ENCODE data around the gene ADGRE1. TPM values are rescaled to one million over a fixed set of nuclear protein-coding genes. Genes with fewer than 3 reads are reported as not detected.

Gene ADGRE1
- total and polyA plus RNA-seq, 5 experiments from 2014 or later = 0.35 to 2.8 (median 2.3) TPM

GRCh38 chr19:6925386-6925785 lies 38.0 kb downstream of the ADGRE1 start:
- peak overlapping the region in 1 of 10 donors; percentile 34 for H3K27ac Mint-ChIP-seq
- POLR2A ChIA-PET = no interaction called here

GRCh38 chr19:6925801-6926751 lies 38.7 kb downstream of the ADGRE1 start:
- H3K27me3 Mint-ChIP-seq = no peaks in the 10 kb centered on the region
- H3K4me3 Mint-ChIP-seq = peak overlapping the region in 5 of 10 donors; percentile 21 to 65 (median 49)

More at GRCh38 chr19:6925386-6925785, 38.0 kb downstream of the ADGRE1 start:
- ATAC-seq = no peak
- Mint-ChIP-seq H3K27me3 (no peaks in the 10 kb centered on the region), H3K4me1 (peaks cover 4 to 18% (median 11%) of the 10 kb centered on the region in 4 donors), H3K4me3 (no peak overlapping the region), H3K9me3 (peaks cover 0 to 21% (median 4%) of the 10 kb centered on the region in 9 donors), H3K36me3 (peaks cover 0 to 15% (median 10%) of the 10 kb centered on the region in 3 donors)
- no peak for DNase-seq

DNA sequence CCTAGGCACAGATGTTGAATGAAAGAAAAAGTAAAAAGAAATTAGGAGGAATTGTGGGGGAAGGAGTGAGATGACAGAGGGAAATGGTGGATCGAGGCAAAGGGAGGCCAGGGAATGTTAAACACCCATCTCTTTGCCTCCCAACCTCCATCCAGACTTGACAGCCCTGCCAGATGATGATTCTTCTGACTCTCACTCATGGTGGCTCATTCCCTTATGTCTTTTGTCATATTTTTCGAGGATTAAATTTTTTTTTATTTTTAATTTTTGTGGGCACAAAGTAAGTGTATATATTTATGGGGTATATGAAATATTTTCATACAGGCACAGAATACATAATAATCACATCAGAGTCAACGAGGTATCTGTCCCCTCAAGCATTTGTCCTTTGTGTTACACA lies 42.8 kb downstream of the ADGRE1 start:
- H3K4me1 Mint-ChIP-seq = peaks cover 4 to 18% (median 9%) of the 10 kb centered on the region in 4 donors
- H3K9me3 Mint-ChIP-seq = peaks cover 0 to 26% (median 8%) of the 10 kb centered on the region in 9 donors
- H3K27ac Mint-ChIP-seq = no peak overlapping the region
- no peaks in the 10 kb centered on the region for H3K27me3 Mint-ChIP-seq
- H3K4me3 Mint-ChIP-seq = no peak overlapping the region
- POLR2A ChIA-PET = no interaction called here
- DNase-seq = no peak
- peaks cover 0 to 20% (median 14%) of the 10 kb centered on the region in 3 donors for H3K36me3 Mint-ChIP-seq
- ATAC-seq = no peak

More at GRCh38 chr19:6925801-6926751, 38.7 kb downstream of the ADGRE1 start:
- POLR2A ChIA-PET = interaction anchor here (1.2 kb wide), 1 partner anchor 36 kb away, joined by 3 read pairs; no protein-coding TSS in a partner anchor
- Mint-ChIP-seq H3K4me1 (peaks cover 4 to 18% (median 11%) of the 10 kb centered on the region in 4 donors), H3K36me3 (peaks cover 0 to 17% (median 14%) of the 10 kb centered on the region in 3 donors), H3K27ac (peak overlapping the region in 8 of 10 donors; percentile 13 to 73 (median 60)), H3K9me3 (peaks cover 0 to 25% (median 8%) of the 10 kb centered on the region in 9 donors)
- peak in 1 of 2 donors; percentile 48 for ATAC-seq
- peak in 1 of 10 donors; percentile 15 for DNase-seq

GRCh38 chr19:6935069-6935468 lies 47.7 kb downstream of the ADGRE1 start:
- H3K4me1 Mint-ChIP-seq = no peaks in the 10 kb centered on the region
- no peak overlapping the region for H3K4me3 Mint-ChIP-seq
- no peak for DNase-seq
- no peaks in the 10 kb centered on the region for H3K27me3 Mint-ChIP-seq
- no peak for ATAC-seq
- H3K36me3 Mint-ChIP-seq = peaks cover 0 to 18% (median 7%) of the 10 kb centered on the region in 3 donors
- H3K9me3 Mint-ChIP-seq = peaks cover 0 to 13% (median 6%) of the 10 kb centered on the region in 9 donors
- POLR2A ChIA-PET = no interaction called here
- no peak overlapping the region for H3K27ac Mint-ChIP-seq

DNA sequence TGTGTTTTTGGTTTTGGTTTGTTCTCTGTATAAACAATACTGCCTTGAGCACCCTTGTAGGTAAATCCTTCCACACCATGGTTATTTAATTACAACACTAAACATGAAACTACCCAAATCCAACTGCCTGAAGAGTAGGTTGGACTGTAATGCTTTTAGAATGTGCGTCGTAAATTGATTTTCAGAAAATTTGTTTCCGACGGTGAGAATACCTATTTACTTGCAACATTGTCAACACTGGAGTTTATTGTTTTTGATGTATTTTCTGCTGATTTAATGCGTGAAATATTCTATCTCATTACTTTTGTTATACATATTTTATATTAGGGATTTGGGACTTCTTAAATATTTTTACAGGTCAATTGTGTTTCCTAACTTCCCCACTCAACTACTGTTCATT lies 48.2 kb downstream of the ADGRE1 start:
- Mint-ChIP-seq H3K4me1 (no peaks in the 10 kb centered on the region), H3K27ac (no peak overlapping the region), H3K4me3 (no peak overlapping the region), H3K9me3 (peaks cover 0 to 11% (median 7%) of the 10 kb centered on the region in 9 donors), H3K27me3 (no peaks in the 10 kb centered on the region), H3K36me3 (peaks cover 0 to 16% (median 7%) of the 10 kb centered on the region in 3 donors)
- ATAC-seq (no peak), DNase-seq (no peak)
- POLR2A ChIA-PET = interaction anchor here (0.6 kb wide), 1 partner anchor 432 kb away, joined by 3 read pairs; no protein-coding TSS in a partner anchor

GRCh38 chr19:6945733-6946132 lies 58.4 kb downstream of the ADGRE1 start:
- DNase-seq (no peak), ATAC-seq (no peak)
- H3K27me3 Mint-ChIP-seq = peaks cover 0 to 3% (median 0%) of the 10 kb centered on the region in 5 donors
- POLR2A ChIA-PET = no interaction called here
- no peaks in the 10 kb centered on the region for H3K36me3 Mint-ChIP-seq
- no peaks in the 10 kb centered on the region for H3K9me3 Mint-ChIP-seq
- H3K27ac Mint-ChIP-seq = peak overlapping the region in 1 of 10 donors; percentile 12
- H3K4me3 Mint-ChIP-seq = no peak overlapping the region
- H3K4me1 Mint-ChIP-seq = peaks cover 0 to 7% (median 6%) of the 10 kb centered on the region in 4 donors

DNA sequence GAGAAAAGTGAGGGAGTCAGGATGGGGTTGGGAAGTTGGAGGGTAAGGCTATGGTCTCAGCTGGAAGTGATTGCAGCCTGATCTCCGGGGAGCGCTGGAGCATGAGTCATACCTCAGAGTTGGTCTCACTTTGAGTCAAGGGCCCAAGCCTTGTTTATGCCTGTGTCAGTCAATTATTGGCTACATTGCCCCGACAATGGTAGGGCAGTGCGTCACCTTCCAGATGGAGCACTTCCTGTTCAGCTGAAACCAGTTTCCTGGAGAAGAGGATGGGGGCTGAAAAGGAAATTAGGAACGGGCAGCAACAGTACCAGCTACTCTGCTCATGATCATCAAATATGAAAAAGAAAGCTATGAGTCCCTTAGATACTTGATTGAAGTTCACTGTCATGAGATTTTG lies 60.4 kb downstream of the ADGRE1 start:
- Mint-ChIP-seq H3K27me3 (peaks cover 0 to 3% (median 0%) of the 10 kb centered on the region in 5 donors), H3K27ac (peak overlapping the region in 1 of 10 donors; percentile 25), H3K9me3 (no peaks in the 10 kb centered on the region), H3K4me3 (no peak overlapping the region), H3K36me3 (no peaks in the 10 kb centered on the region), H3K4me1 (peaks cover 0 to 7% (median 6%) of the 10 kb centered on the region in 4 donors)
- DNase-seq = no peak
- no peak for ATAC-seq
- POLR2A ChIA-PET = interaction anchor here (0.9 kb wide), 1 partner anchor 12 kb away, joined by 4 read pairs; no protein-coding TSS in a partner anchor

- no peak overlapping the region for H3K4me3 Mint-ChIP-seq
- no peak for ATAC-seq
- POLR2A ChIA-PET = interaction anchor here (1.1 kb wide), 1 partner anchor 8 kb away, joined by 3 read pairs; no protein-coding TSS in a partner anchor
These were observed 61.5 kb downstream of the ADGRE1 start for GRCh38 chr19:6948884-6949283.

DNA sequence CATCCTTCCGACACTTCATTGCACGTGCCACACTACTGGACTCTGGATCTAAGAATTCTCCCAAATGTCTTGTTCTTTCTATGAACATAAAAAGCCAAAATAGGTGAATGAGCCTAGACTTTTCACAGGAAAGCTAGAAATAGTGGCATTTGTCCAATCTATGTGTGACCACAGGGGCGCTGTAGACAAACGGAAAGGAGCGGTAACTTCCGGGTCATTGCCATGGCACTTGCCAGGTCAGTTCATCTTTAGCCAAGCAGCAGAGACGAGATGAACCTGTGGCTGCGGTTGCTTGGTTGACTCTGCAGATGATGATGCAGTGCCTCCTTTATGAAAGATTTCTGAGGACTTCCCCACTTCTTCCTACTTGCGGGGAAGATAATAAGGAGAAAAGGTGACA lies 65.6 kb downstream of the ADGRE1 start:
- Mint-ChIP-seq H3K4me3 (peak overlapping the region in 1 of 10 donors; percentile 42), H3K27me3 (peaks cover 0 to 9% (median 0%) of the 10 kb centered on the region in 5 donors), H3K27ac (peak overlapping the region in 3 of 10 donors; percentile 6 to 73 (median 9)), H3K4me1 (peaks cover 0 to 2% (median 0%) of the 10 kb centered on the region in 4 donors), H3K36me3 (no peaks in the 10 kb centered on the region), H3K9me3 (peaks cover 0 to 3% (median 0%) of the 10 kb centered on the region in 9 donors)
- POLR2A ChIA-PET = interaction anchor here (0.9 to 1.2 kb wide), 3 partner anchors 10 to 117 kb away, joined by 3 read pairs; partner anchors contain the start of gene ZNF557
- ATAC-seq (no peak), DNase-seq (peak in 1 of 10 donors; percentile 4)

More at GRCh38 chr19:6948884-6949283, 61.5 kb downstream of the ADGRE1 start:
- Mint-ChIP-seq H3K27ac (no peak overlapping the region), H3K4me1 (peaks cover 2 to 7% (median 5%) of the 10 kb centered on the region in 4 donors), H3K36me3 (no peaks in the 10 kb centered on the region), H3K9me3 (no peaks in the 10 kb centered on the region), H3K27me3 (peaks cover 0 to 6% (median 0%) of the 10 kb centered on the region in 5 donors)
- DNase-seq = no peak

DNA sequence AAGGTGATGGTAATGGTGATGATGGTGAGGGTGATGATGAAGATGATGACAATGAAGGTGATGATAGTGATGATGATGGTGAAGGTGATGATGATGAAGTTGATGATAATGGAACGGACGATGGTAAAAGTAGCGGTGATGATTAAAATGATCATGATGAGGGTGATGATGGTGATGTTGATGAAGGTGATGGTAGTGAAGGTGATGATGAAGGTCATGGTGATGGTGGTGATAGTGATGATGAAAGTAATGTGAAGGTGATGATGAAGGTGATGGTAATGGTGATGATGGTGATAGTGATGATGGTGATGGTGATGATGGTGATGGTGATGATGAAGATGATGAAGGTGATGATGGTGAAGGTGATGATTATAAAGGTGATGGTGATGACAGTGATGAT lies 67.7 kb downstream of the ADGRE1 start:
- Mint-ChIP-seq H3K9me3 (peaks cover 0 to 3% (median 0%) of the 10 kb centered on the region in 9 donors), H3K4me3 (no peak overlapping the region), H3K4me1 (peaks cover 0 to 2% (median 0%) of the 10 kb centered on the region in 4 donors), H3K27ac (no peak overlapping the region), H3K36me3 (no peaks in the 10 kb centered on the region), H3K27me3 (peaks cover 0 to 6% (median 0%) of the 10 kb centered on the region in 5 donors)
- POLR2A ChIA-PET = no interaction called here
- ATAC-seq (no peak), DNase-seq (no peak)

- Mint-ChIP-seq H3K27ac (no peak overlapping the region), H3K4me3 (no peak overlapping the region)
- POLR2A ChIA-PET = no interaction called here
These were observed 69.2 kb downstream of the ADGRE1 start for GRCh38 chr19:6956573-6956972.

DNA sequence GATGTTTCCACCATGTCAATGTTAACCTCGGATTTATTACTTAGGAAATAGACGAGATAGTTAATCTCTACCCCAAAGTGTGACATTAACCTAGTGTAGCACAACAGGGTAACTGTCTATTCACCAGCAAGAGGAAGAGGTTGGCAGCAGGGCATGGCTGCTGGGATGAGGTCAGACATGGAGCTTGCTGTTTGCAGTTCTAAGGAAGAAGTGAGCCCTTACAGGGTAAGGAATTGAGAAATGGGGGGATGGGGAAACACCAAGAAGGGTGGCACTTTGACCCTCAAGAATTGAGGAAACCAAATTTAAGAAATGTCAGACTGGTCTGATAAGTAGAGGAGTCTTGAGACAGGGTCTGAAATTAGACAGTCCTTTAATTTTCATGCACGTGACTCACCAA lies 71.4 kb downstream of the ADGRE1 start:
- POLR2A ChIA-PET = no interaction called here
- Mint-ChIP-seq H3K4me3 (no peak overlapping the region), H3K27me3 (peaks cover 0 to 4% (median 0%) of the 10 kb centered on the region in 5 donors), H3K27ac (no peak overlapping the region), H3K4me1 (peaks cover 3 to 7% (median 6%) of the 10 kb centered on the region in 4 donors), H3K9me3 (peaks cover 0 to 3% (median 0%) of the 10 kb centered on the region in 9 donors), H3K36me3 (no peaks in the 10 kb centered on the region)
- no peak for ATAC-seq
- DNase-seq = no peak

More at GRCh38 chr19:6956573-6956972, 69.2 kb downstream of the ADGRE1 start:
- H3K9me3 Mint-ChIP-seq = peaks cover 0 to 3% (median 0%) of the 10 kb centered on the region in 9 donors
- DNase-seq = no peak
- no peak for ATAC-seq
- no peaks in the 10 kb centered on the region for H3K36me3 Mint-ChIP-seq
- H3K4me1 Mint-ChIP-seq = peaks cover 0 to 2% (median 0%) of the 10 kb centered on the region in 4 donors
- peaks cover 0 to 6% (median 0%) of the 10 kb centered on the region in 5 donors for H3K27me3 Mint-ChIP-seq

Data from naive thymus-derived CD8-positive, alpha-beta T cell (primary cell).